GM12865 (cell line): Measurements from ENCODE around the gene CCL28.
"Not testable (repeated sequence)": the region's sequence is repeated elsewhere in the genome, so short reads cannot be mapped to it uniquely, and the experiment has no call there.

Experiments used
- DNase-seq: peaks from one replicate; pipeline ENCODE4 v3.0.0; 2010; ENCODE audit warnings: low read depth
- H3K4me3 ChIP-seq: 2 replicates; pipeline ENCODE4 v1.5.1; 2011; ENCODE audit warnings: mild to moderate bottlenecking, low read depth, low read length, control low read depth
- TF ChIP-seq, protein P1 (sequence below): IDR thresholded peaks from 2 replicates; pipeline ENCODE4 v1.5.1; 2011; ENCODE audit warnings: low read length, control low read depth, low read depth, inconsistent platforms; ENCODE audit not compliant: insufficient read depth; ENCODE audit errors: missing control alignments

The CCL28 gene, protein sequence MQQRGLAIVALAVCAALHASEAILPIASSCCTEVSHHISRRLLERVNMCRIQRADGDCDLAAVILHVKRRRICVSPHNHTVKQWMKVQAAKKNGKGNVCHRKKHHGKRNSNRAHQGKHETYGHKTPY

DNA sequence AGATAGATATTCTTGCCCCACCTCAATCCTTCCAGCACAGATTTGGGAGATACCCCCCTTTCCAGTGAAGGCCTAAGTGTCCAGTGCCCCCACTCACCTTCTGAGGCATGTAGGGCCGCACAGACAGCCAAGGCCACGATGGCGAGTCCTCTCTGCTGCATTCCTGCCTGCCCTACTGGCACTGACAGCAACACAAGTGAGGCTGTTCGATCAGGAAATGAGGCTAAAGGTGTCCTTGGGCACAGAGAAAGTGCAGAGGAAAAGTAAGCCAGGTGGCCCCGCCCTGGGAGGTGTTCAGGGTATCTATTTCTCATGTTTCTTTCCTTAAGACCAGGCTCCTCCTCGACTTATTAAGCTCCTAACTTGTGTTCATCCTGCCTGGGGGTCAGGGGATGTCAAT is at the start of gene CCL28:
TSS of gene CCL28 (minus strand) at position 236 of the 400 bp plus-strand sequence. CDS start at position 161, 75 bp downstream.
- TF ChIP-seq, protein P1, sequence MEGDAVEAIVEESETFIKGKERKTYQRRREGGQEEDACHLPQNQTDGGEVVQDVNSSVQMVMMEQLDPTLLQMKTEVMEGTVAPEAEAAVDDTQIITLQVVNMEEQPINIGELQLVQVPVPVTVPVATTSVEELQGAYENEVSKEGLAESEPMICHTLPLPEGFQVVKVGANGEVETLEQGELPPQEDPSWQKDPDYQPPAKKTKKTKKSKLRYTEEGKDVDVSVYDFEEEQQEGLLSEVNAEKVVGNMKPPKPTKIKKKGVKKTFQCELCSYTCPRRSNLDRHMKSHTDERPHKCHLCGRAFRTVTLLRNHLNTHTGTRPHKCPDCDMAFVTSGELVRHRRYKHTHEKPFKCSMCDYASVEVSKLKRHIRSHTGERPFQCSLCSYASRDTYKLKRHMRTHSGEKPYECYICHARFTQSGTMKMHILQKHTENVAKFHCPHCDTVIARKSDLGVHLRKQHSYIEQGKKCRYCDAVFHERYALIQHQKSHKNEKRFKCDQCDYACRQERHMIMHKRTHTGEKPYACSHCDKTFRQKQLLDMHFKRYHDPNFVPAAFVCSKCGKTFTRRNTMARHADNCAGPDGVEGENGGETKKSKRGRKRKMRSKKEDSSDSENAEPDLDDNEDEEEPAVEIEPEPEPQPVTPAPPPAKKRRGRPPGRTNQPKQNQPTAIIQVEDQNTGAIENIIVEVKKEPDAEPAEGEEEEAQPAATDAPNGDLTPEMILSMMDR = no peak
- no peak within 1 kb of the TSS for H3K4me3 ChIP-seq
- DNase-seq = no peak

DNA sequence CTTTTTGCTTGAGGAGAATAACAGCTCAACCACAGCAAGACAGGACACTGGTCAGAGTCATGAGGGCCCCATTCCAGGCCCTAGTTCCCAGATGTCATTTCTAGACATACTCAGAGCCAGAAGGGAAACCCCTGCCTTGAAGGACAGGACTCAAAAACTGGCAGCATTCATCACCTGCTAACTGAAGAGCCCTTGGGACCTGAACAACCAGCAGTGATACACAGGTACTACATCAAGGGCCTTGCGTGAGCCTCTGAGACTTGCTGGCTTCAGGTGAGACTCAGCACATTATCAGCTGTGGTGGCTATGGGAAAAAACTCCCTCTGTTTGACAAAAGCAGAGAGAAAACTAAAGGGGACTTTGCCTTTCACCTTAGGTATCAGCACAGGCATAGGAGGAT is 48.9 kb upstream of the CCL28 start:
- no peak overlapping the region for H3K4me3 ChIP-seq
- TF ChIP-seq, protein P1 = no peak
- no peak for DNase-seq

DNA sequence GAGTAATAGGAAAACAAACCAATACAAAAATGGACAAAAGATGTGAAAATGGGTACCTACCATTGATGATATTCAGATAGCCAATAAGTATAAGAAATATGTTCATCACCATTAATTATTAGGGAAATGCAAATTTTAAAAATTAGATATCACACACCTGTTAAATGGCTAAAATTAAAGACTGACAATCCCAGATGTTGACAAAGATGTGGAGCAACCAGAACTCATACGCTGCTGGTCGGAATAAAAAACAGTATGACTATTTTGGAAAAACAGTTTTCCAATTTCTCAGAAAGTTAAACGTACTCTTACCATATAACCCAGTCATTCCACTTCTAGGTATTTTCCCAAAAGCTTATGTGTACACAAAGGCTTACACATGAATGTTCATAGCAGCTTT is 44.4 kb upstream of the CCL28 start:
- no peak for DNase-seq

DNA sequence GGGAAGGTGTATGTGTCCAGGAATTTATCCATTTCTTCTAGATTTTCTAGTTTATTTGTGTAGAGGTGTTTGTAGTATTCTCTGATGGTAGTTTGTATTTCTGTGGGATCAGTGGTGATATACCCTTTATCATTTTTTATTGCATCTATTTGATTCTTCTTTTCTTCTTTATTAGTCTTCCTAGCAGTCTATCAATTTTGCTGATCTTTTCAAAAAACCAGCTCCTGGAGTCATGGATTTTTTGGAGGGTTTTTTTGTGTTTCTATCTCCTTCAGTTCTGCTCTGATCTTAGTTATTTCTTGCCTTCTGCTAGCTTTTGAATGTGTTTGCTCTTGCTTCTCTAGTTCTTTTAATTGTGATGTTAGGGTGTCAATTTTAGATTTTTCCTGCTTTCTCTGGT is 29.4 kb upstream of the CCL28 start:
- not testable (repeated sequence) for DNase-seq, H3K4me3 ChIP-seq

More for the DNA sequence above, 44.4 kb upstream of the CCL28 start:
- TF ChIP-seq, protein P1 = no peak
- no peak overlapping the region for H3K4me3 ChIP-seq

DNA sequence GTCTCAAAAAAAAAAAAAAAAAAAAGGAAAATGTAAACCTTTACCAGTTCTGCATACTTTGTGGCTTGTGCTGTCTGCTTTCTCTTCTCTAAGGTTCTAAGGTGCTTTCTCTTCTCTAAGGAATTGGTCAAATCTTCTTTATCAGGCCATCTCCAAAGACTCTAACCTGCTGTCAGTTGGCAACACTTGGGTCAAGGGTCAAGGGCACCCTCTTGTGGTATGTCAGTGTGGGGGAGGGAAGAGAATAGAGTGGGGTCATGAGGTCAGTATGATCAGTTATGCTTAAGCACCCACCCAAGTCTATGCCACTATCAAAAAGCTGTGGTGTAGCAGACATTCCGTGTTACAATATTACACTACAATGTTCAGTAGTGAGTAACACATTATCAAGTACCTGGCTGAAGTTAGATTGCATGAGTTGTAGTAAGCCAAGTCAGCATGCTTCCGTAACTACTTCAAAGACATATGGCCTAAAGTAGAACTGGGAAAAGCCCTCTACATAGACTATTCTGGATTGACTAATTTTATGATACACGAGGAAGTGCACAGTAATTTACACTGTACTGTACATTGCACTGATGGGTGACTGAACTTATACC is 25.0 kb upstream of the CCL28 start:
- TF ChIP-seq, protein P1 = no peak
- no peak for DNase-seq

DNA sequence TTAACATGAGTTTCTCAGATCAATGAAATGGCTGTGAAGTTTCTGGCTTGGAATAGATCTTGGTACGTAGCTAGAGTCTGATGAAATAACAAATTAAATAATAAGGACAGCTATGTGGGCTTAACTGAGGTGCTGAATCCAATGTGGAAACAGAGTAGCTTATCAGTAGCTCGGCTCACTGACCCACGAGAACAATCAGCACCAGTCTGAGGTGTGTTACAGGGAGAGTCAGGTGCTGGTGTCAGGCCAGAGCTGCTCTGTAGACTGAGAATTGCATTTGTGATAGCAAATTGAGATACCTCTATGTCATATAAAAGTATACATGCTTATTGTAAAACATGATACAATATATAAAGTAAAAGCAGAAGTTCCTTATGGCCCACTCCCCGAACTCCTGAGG is 21.2 kb upstream of the CCL28 start:
- H3K4me3 ChIP-seq = no peak overlapping the region
- TF ChIP-seq, protein P1 = no peak
- no peak for DNase-seq

More for the DNA sequence above, 25.0 kb upstream of the CCL28 start:
- no peak overlapping the region for H3K4me3 ChIP-seq

DNA sequence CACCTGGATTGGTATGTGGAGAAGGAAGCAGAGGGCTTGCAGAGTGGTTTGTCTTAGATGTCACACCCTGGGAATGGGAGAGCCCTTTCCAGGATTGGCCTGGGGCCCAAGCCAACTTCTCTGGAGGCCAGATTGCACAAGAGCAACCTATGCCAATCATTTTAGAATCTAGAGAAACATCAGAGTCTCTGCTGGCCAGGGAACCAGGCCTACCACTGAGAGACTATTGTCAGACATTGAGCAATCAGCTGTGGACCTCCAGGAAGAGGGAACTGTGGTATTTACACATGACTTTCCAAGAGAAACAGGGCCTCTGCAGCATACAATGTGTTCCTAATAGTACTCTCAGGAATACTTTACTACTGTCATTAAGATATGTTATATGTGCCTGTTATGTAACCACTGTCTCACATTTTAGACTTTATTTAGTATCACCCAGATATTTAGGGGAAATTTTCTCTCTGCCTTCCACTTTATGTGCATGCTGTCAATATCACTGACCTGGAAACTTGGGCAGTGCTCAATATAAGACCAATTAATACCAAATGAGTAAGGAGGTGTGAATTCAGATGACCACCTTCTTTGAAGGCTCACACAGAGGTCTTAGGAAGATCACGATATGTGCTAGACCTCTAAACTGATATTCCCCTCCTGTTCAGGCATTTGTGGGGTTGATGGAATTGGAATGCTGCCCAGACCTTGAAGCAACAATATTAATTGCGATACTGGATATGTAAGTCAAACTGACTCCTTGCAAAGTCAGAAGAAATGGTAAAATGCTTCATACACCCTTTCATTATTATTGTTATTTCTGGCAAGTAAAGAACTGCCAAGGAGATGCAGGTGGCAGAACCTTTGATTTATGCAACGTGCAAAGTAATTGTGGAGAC is 20.5 kb upstream of the CCL28 start:
- DNase-seq = no peak
- TF ChIP-seq, protein P1 = no peak
- no peak overlapping the region for H3K4me3 ChIP-seq
